Measurements from ENCODE around the gene IGFBP4. TPM values are rescaled to one million over a fixed set of nuclear protein-coding genes. Genes with fewer than 3 reads are reported as not detected.

Gene IGFBP4
- total RNA-seq, 1 experiment from 2014 or later = 35.7 TPM

GRCh38 chr17:40451420-40451819 is 8.2 kb downstream of the IGFBP4 start:
- no peak for DNase-seq
- TF ChIP-seq, protein P1, sequence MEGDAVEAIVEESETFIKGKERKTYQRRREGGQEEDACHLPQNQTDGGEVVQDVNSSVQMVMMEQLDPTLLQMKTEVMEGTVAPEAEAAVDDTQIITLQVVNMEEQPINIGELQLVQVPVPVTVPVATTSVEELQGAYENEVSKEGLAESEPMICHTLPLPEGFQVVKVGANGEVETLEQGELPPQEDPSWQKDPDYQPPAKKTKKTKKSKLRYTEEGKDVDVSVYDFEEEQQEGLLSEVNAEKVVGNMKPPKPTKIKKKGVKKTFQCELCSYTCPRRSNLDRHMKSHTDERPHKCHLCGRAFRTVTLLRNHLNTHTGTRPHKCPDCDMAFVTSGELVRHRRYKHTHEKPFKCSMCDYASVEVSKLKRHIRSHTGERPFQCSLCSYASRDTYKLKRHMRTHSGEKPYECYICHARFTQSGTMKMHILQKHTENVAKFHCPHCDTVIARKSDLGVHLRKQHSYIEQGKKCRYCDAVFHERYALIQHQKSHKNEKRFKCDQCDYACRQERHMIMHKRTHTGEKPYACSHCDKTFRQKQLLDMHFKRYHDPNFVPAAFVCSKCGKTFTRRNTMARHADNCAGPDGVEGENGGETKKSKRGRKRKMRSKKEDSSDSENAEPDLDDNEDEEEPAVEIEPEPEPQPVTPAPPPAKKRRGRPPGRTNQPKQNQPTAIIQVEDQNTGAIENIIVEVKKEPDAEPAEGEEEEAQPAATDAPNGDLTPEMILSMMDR (IDR thresholded peaks at IDR 0.05; ENCODE audit: insufficient read depth in 1 of 2, low read depth in 1 of 2, low read length in 1 of 2, severe bottlenecking in 1 of 2, unreplicated experiment in 1 of 2) = no peak
- ChIA-PET POLR2A (interaction anchor here (0.6 kb wide), 1 partner anchor 86 kb away, joined by 5 read pairs; no protein-coding TSS in a partner anchor), CTCF (interaction anchor here (0.7 to 0.8 kb wide), 2 partner anchors 24 to 1504 kb away, joined by 3 read pairs; no protein-coding TSS in a partner anchor)
- peaks cover 17% of the 10 kb centered on the region for H3K4me1 ChIP-seq
- intact Hi-C loops (cut with micrococcal nuclease; ENCODE audit: unreplicated experiment) = no loop called here
- H3K36me3 ChIP-seq (ENCODE audit: control insufficient read depth, insufficient read depth, low read length) = no peaks in the 10 kb centered on the region
- H3K4me3 ChIP-seq (ENCODE audit: low read depth, low read length) = no peak overlapping the region
- Mint-ChIP-seq H3K4me3 (ENCODE audit: unreplicated experiment) (no peak overlapping the region), H3K4me1 (ENCODE audit: low read depth, unreplicated experiment) (peaks cover 6% of the 10 kb centered on the region), H3K36me3 (ENCODE audit: insufficient read depth, unreplicated experiment) (no peaks in the 10 kb centered on the region), H3K27me3 (ENCODE audit: insufficient read depth, unreplicated experiment) (no peaks in the 10 kb centered on the region), H3K27ac (ENCODE audit: unreplicated experiment) (no peak overlapping the region), H3K9me3 (ENCODE audit: unreplicated experiment) (no peaks in the 10 kb centered on the region)
- no TSS peak for BruUV-seq (replicated peaks)
- no peaks in the 10 kb centered on the region for H3K9me3 ChIP-seq
- H3K27me3 ChIP-seq (replicated peaks; ENCODE audit: control insufficient read depth, insufficient read depth, low read length) = no peaks in the 10 kb centered on the region

DNA sequence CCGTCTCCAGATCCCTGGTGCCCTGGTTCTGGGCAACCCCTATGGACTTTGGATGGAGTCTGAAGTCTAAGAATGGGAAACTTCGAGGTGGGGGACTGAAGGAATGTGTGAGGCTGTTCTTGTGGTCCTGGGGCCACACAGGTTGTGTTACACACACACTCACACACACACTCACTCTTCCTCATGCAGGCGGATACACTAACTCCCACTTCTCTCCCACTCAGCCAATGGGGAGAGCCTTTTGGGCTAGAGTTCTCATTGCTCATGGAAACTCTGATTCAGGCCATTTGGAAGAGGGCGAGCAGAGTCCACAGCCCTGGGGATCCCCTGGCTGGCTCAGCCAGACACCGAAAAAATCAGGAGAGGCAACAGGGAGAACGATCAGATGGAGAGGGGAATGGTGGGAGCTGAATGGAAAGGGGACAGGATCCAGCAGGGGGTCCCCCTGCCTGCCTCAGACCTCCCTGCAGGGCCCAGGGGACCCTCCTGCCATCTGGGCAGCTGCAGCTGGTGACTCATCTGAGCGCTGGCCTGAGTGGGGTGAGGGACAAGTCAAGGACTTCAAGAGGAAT is 9.1 kb downstream of the IGFBP4 start:
- H3K36me3 Mint-ChIP-seq (ENCODE audit: insufficient read depth, unreplicated experiment) = no peaks in the 10 kb centered on the region
- Histone ChIP-seq H3K4me3 (ENCODE audit: low read depth, low read length) (no peak overlapping the region), H3K27me3 (replicated peaks; ENCODE audit: control insufficient read depth, insufficient read depth, low read length) (no peaks in the 10 kb centered on the region), H3K9me3 (no peaks in the 10 kb centered on the region), H3K4me1 (peaks cover 17% of the 10 kb centered on the region), H3K36me3 (ENCODE audit: control insufficient read depth, insufficient read depth, low read length) (no peaks in the 10 kb centered on the region)
- POLR2A ChIA-PET = no interaction called here
- H3K27ac Mint-ChIP-seq (ENCODE audit: unreplicated experiment) = no peak overlapping the region
- no peaks in the 10 kb centered on the region for H3K27me3 Mint-ChIP-seq (ENCODE audit: insufficient read depth, unreplicated experiment)
- no peak overlapping the region for H3K4me3 Mint-ChIP-seq (ENCODE audit: unreplicated experiment)
- H3K4me1 Mint-ChIP-seq (ENCODE audit: low read depth, unreplicated experiment) = peaks cover 6% of the 10 kb centered on the region
- CTCF ChIA-PET = interaction anchor here (0.7 kb wide), 1 partner anchor 1503 kb away, joined by 3 read pairs; no protein-coding TSS in a partner anchor
- no peaks in the 10 kb centered on the region for H3K9me3 Mint-ChIP-seq (ENCODE audit: unreplicated experiment)
- intact Hi-C loops (cut with micrococcal nuclease; ENCODE audit: unreplicated experiment) = no loop called here
- no TSS peak for BruUV-seq (replicated peaks)
- TF ChIP-seq, protein P1 (IDR thresholded peaks at IDR 0.05; ENCODE audit: insufficient read depth in 1 of 2, low read depth in 1 of 2, low read length in 1 of 2, severe bottlenecking in 1 of 2, unreplicated experiment in 1 of 2) = no peak
- no peak for DNase-seq

DNA sequence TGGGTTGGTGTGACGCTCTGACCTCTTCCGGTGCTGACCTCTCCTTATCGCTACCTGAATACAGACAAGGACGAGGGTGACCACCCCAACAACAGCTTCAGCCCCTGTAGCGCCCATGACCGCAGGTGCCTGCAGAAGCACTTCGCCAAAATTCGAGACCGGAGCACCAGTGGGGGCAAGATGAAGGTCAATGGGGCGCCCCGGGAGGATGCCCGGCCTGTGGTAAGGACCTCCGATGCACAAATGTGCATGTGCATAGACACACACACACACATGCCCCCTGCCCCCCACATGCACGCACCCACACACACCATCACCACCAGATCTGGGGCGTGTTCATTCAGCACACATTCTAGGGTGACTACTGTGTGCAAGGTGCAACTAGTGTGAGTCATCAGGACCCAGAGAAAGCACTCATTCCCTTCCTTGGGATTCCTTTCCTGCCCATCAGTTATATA is 9.7 kb downstream of the IGFBP4 start:
- intact Hi-C loops (cut with micrococcal nuclease; ENCODE audit: unreplicated experiment) = no loop called here
- Histone ChIP-seq H3K9me3 (no peaks in the 10 kb centered on the region), H3K27me3 (replicated peaks; ENCODE audit: control insufficient read depth, insufficient read depth, low read length) (no peaks in the 10 kb centered on the region), H3K4me3 (ENCODE audit: low read depth, low read length) (no peak overlapping the region), H3K36me3 (ENCODE audit: control insufficient read depth, insufficient read depth, low read length) (no peaks in the 10 kb centered on the region), H3K4me1 (peaks cover 17% of the 10 kb centered on the region)
- TF ChIP-seq, protein P1 (IDR thresholded peaks at IDR 0.05; ENCODE audit: insufficient read depth in 1 of 2, low read depth in 1 of 2, low read length in 1 of 2, severe bottlenecking in 1 of 2, unreplicated experiment in 1 of 2) = no peak
- Mint-ChIP-seq H3K4me3 (ENCODE audit: unreplicated experiment) (no peak overlapping the region), H3K4me1 (ENCODE audit: low read depth, unreplicated experiment) (no peaks in the 10 kb centered on the region), H3K27ac (ENCODE audit: unreplicated experiment) (no peak overlapping the region), H3K27me3 (ENCODE audit: insufficient read depth, unreplicated experiment) (no peaks in the 10 kb centered on the region), H3K9me3 (ENCODE audit: unreplicated experiment) (no peaks in the 10 kb centered on the region), H3K36me3 (ENCODE audit: insufficient read depth, unreplicated experiment) (no peaks in the 10 kb centered on the region)
- ChIA-PET CTCF (no interaction called here), POLR2A (no interaction called here)
- BruUV-seq (replicated peaks) = no TSS peak
- DNase-seq = no peak
